ENCODE data around the gene DNAAF5.

DNA sequence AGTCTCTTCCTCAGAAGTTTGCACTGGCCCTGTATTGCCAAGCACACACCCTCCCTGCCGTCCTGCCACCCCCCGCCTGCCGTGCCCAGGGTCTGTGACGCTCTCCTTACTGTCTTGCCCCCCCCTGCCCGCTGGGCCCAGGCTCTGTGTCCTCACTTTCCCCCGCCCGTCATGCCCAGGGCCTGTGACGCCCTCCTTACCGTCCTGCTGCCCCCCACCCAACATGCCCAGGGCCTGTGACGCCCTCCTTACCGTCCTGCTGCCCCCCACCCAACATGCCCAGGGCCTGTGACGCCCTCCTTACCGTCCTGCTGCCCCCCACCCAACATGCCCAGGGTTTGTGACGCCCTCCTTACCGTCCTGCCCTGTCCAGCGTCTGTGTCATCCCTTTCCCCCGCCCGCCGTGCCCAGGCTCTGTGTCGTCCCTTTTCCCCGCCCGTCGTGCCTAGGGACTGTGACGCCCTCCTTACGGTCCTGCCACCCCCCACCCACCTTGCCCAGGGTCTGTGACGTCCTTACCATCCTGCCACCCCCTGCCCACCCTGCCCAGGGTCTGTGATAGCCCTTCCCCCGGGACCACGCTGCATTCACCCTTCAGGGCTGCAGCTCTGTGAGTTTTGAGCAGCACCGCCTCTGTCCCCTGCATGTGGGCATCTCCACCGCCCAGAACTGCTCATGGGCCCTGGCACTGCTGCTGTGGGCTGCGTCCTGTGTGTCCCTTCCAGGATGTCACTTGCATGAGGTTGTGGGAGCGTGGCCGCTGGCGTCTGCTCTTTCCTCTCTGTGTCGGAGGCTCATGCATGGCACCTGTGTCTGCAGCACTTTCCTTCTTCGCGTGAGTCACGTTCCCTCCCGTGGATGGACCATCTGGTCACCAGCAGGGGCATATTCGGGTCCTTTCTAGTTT lies 19.9 kb downstream of the DNAAF5 start:
- TF ChIP-seq, protein P1, sequence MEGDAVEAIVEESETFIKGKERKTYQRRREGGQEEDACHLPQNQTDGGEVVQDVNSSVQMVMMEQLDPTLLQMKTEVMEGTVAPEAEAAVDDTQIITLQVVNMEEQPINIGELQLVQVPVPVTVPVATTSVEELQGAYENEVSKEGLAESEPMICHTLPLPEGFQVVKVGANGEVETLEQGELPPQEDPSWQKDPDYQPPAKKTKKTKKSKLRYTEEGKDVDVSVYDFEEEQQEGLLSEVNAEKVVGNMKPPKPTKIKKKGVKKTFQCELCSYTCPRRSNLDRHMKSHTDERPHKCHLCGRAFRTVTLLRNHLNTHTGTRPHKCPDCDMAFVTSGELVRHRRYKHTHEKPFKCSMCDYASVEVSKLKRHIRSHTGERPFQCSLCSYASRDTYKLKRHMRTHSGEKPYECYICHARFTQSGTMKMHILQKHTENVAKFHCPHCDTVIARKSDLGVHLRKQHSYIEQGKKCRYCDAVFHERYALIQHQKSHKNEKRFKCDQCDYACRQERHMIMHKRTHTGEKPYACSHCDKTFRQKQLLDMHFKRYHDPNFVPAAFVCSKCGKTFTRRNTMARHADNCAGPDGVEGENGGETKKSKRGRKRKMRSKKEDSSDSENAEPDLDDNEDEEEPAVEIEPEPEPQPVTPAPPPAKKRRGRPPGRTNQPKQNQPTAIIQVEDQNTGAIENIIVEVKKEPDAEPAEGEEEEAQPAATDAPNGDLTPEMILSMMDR (IDR thresholded peaks at IDR 0.05): no peak
- TF ChIP-seq POLR2A (IDR thresholded peaks at IDR 0.05): no peak
